ENCODE measurements around the gene CCDC146.
"Not testable (repeated sequence)": the region's sequence is repeated elsewhere in the genome, so short reads cannot be mapped to it uniquely, and the experiment has no call there.

DNA sequence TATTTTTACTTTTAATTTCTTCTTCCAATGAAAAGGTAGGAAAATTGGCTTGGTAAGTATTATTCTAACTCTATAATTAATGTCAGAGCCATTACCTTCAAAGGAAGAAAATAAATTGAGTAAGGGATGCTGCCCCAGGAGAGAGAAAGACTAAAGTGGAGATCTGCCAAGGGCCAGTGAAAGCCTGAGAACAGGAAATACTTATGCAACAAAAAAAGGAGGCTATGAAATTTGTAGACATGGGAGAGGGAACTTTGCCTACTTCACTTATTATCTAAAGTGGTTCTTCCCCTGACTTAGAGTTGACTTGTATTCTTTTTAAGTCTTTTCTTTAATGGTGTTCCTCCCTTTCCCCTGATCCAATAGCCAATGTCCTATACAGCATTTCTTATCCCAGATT lies 29.8 kb downstream of the CCDC146 start:
- TF ChIP-seq, protein P1, sequence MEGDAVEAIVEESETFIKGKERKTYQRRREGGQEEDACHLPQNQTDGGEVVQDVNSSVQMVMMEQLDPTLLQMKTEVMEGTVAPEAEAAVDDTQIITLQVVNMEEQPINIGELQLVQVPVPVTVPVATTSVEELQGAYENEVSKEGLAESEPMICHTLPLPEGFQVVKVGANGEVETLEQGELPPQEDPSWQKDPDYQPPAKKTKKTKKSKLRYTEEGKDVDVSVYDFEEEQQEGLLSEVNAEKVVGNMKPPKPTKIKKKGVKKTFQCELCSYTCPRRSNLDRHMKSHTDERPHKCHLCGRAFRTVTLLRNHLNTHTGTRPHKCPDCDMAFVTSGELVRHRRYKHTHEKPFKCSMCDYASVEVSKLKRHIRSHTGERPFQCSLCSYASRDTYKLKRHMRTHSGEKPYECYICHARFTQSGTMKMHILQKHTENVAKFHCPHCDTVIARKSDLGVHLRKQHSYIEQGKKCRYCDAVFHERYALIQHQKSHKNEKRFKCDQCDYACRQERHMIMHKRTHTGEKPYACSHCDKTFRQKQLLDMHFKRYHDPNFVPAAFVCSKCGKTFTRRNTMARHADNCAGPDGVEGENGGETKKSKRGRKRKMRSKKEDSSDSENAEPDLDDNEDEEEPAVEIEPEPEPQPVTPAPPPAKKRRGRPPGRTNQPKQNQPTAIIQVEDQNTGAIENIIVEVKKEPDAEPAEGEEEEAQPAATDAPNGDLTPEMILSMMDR (IDR thresholded peaks at IDR 0.05): not testable (repeated sequence)
- TF ChIP-seq POLR2A, POLR2AphosphoS5, EP300 (IDR thresholded peaks at IDR 0.05): not testable (repeated sequence)

All from upper lobe of left lung (tissue), 4 donors.